Brain microvascular endothelial cell (primary cell): ENCODE data around the gene GCHFR.

Experiments used
- DNase-seq: peaks from one replicate; pipeline ENCODE4 v3.0.0-alpha.2; 2020
- H3K27ac ChIP-seq: fragments of 250-450 bp; sonication (Bioruptor Pico); 2 replicates; pipeline ENCODE4 v1.5.1; 2020; ENCODE audit warnings: mild to moderate bottlenecking, moderate library complexity
- H3K27me3 ChIP-seq: fragments of 250-450 bp; sonication (Bioruptor Pico); replicated peaks from 2 replicates; pipeline ENCODE4 v1.5.1; 2020; ENCODE audit warnings: mild to moderate bottlenecking
- H3K36me3 ChIP-seq: fragments of 250-450 bp; sonication (Bioruptor Pico); replicated peaks from 2 replicates; pipeline ENCODE4 v1.5.1; 2020; ENCODE audit warnings: mild to moderate bottlenecking
- H3K4me3 ChIP-seq: 2 replicates; pipeline ENCODE4 v1.5.1; 2011; ENCODE audit warnings: low read depth, mild to moderate bottlenecking, control low read depth, low read length, moderate library complexity
- CTCF ChIP-seq: IDR thresholded peaks from 2 replicates; pipeline ENCODE4 v1.5.1; 2011; ENCODE audit warnings: low read depth, mild to moderate bottlenecking, moderate library complexity, low read length, control low read depth, inconsistent platforms; ENCODE audit errors: missing control alignments
- in situ Hi-C: cut with HindIII; loops from 2 replicates; pipeline ENCODE4 v1.10.0; 2017; ENCODE audit warnings: low sequenced_read_pairs, low pct_ligation_motif_present

GCHFR gene

GRCh38 chr15:40787344-40787841 is 23.5 kb downstream of the GCHFR start:
- DNase-seq = peak; percentile 49
- Histone ChIP-seq H3K27me3 (no peaks in the 10 kb centered on the region), H3K4me3 (no peak overlapping the region), H3K36me3 (no peaks in the 10 kb centered on the region), H3K27ac (no peak overlapping the region)
- in situ Hi-C loops = no loop called here
- TF ChIP-seq CTCF = no peak

- Histone ChIP-seq H3K36me3 (no peaks in the 10 kb centered on the region), H3K4me3 (no peak overlapping the region), H3K27ac (no peak overlapping the region), H3K27me3 (no peaks in the 10 kb centered on the region)
- in situ Hi-C loops = no loop called here
- DNase-seq = no peak
- TF ChIP-seq CTCF = no peak
Measured at GRCh38 chr15:40787991-40788390, 24.1 kb downstream of the GCHFR start.

GRCh38 chr15:40789119-40789518 is 25.3 kb downstream of the GCHFR start:
- in situ Hi-C loops = no loop called here
- no peak overlapping the region for H3K27ac ChIP-seq
- DNase-seq = no peak

GRCh38 chr15:40789999-40790398 is 26.1 kb downstream of the GCHFR start:
- Histone ChIP-seq H3K27me3 (no peaks in the 10 kb centered on the region), H3K27ac (no peak overlapping the region), H3K4me3 (no peak overlapping the region), H3K36me3 (no peaks in the 10 kb centered on the region)
- DNase-seq = no peak
- TF ChIP-seq CTCF = no peak
- in situ Hi-C loops = no loop called here

More at GRCh38 chr15:40789119-40789518, 25.3 kb downstream of the GCHFR start:
- no peak for TF ChIP-seq CTCF
- no peaks in the 10 kb centered on the region for H3K27me3 ChIP-seq
- H3K36me3 ChIP-seq = no peaks in the 10 kb centered on the region
- no peak overlapping the region for H3K4me3 ChIP-seq

GRCh38 chr15:40790718-40791117 is 26.9 kb downstream of the GCHFR start:
- in situ Hi-C loops = no loop called here
- DNase-seq = no peak
- Histone ChIP-seq H3K36me3 (no peaks in the 10 kb centered on the region), H3K27ac (no peak overlapping the region), H3K4me3 (no peak overlapping the region), H3K27me3 (no peaks in the 10 kb centered on the region)
- no peak for TF ChIP-seq CTCF

GRCh38 chr15:40792394-40792793 is 28.5 kb downstream of the GCHFR start:
- H3K27ac ChIP-seq = no peak overlapping the region
- no peaks in the 10 kb centered on the region for H3K27me3 ChIP-seq
- H3K4me3 ChIP-seq = no peak overlapping the region
- no peak for TF ChIP-seq CTCF
- in situ Hi-C loops = no loop called here
- H3K36me3 ChIP-seq = no peaks in the 10 kb centered on the region
- DNase-seq = no peak
